Tongue (tissue), 2 donors: ENCODE measurements around the gene ERN2. TPM values are rescaled to one million over a fixed set of nuclear protein-coding genes. Genes with fewer than 3 reads are reported as not detected.
"Not testable (repeated sequence)": the region's sequence is repeated elsewhere in the genome, so short reads cannot be mapped to it uniquely, and the experiment has no call there.

ENCODE experiments used
- DNase-seq: peaks from one replicate; pipeline ENCODE4 v3.0.0-alpha.2; 2015
- total RNA-seq: library from RNA; depleted of rRNA; stranded (reverse); fragments of >200 nt; gene quantifications from one replicate; pipeline ENCODE4 v1.2.3, GENCODE V29; 2014

Gene ERN2
- total RNA-seq, result not detected

- DNase-seq, result no peak
These were observed at the start of gene ERN2 for GRCh38 chr16:23712976-23713375. Gene ERN2 (minus strand): TSS chr16:23713222. CDS start chr16:23713187, 35 bp downstream.

GRCh38 chr16:23757937-23758619 is 45.1 kb upstream of the ERN2 start:
- DNase-seq, result no peak

- no peak for DNase-seq
These were observed 44.1 kb upstream of the ERN2 start for GRCh38 chr16:23757116-23757515.

GRCh38 chr16:23755484-23755809 is 42.4 kb upstream of the ERN2 start:
- no peak for DNase-seq

GRCh38 chr16:23754594-23755483 is 41.8 kb upstream of the ERN2 start, which contains the start of gene CHP2:
Gene CHP2 (plus strand): TSS chr16:23755026. CDS start chr16:23755050, 24 bp downstream.
- peak; percentile 6 for DNase-seq

- DNase-seq, result no peak
These were observed 41.0 kb upstream of the ERN2 start for GRCh38 chr16:23753908-23754593.

GRCh38 chr16:23751053-23751452 is 38.0 kb upstream of the ERN2 start:
- DNase-seq, result not testable (repeated sequence)

GRCh38 chr16:23748630-23749029 is 35.6 kb upstream of the ERN2 start:
- DNase-seq, result no peak

- DNase-seq, result no peak
These were observed 32.2 kb upstream of the ERN2 start for GRCh38 chr16:23745263-23745662.

- no peak for DNase-seq
These were observed 29.7 kb upstream of the ERN2 start for GRCh38 chr16:23742766-23743165.

GRCh38 chr16:23741675-23742303 is 28.8 kb upstream of the ERN2 start:
- no peak for DNase-seq

GRCh38 chr16:23739516-23739915 is 26.5 kb upstream of the ERN2 start:
- no peak for DNase-seq

GRCh38 chr16:23737423-23738028 is 24.5 kb upstream of the ERN2 start:
- DNase-seq, result not testable (repeated sequence)

- DNase-seq, result no peak
These were observed 21.3 kb upstream of the ERN2 start for GRCh38 chr16:23734176-23734893.

- DNase-seq, result no peak
These were observed 16.7 kb upstream of the ERN2 start for GRCh38 chr16:23729503-23730424.

- DNase-seq, result no peak
These were observed 15.1 kb upstream of the ERN2 start for GRCh38 chr16:23728112-23728477.

- DNase-seq, result no peak
These were observed 13.7 kb upstream of the ERN2 start for GRCh38 chr16:23726710-23727109.

GRCh38 chr16:23724785-23725131 is 11.7 kb upstream of the ERN2 start:
- DNase-seq, result no peak

GRCh38 chr16:23724096-23724784 is 11.2 kb upstream of the ERN2 start:
- DNase-seq, result no peak
